ENCODE measurements around the gene SCUBE1.

The SCUBE1 gene

DNA sequence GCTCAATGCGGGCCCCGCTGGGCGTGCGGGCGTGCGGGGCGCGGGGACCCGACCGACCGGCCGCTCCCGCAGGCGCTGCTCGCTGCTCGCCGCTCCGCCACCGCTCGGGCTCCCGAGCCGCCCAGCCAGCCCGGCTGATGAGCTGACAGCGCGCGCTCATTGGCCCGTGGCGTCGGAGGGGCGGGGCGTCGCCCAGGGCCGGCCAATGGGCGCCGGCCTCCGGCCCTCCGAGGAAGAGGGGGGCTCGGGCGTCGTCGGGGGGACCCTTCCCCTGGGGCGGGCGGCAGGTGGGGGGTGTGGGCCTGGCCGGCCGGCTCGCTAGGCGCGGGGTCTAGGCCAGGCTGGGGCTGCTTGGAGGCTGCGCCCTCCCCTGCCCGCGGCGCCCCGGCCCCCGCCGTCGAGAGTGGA, at the start of gene SCUBE1:
SCUBE1 (minus strand) TSS at position 111 of the 408 bp plus-strand sequence. CDS start 111 bp downstream, outside the sequence.
- peak; percentile 41 to 43 for DNase-seq (ENCODE audit: low read depth in 2 of 2)

- DNase-seq (ENCODE audit: low read depth in 2 of 2) = no peak
Observed at GRCh38 chr22:43392385-43392989, 49.3 kb upstream of the SCUBE1 start.

- no peak for DNase-seq (ENCODE audit: low read depth in 2 of 2)
Observed at GRCh38 chr22:43391306-43391705, 48.1 kb upstream of the SCUBE1 start.

GRCh38 chr22:43390872-43391271, 47.7 kb upstream of the SCUBE1 start:
- DNase-seq (ENCODE audit: low read depth in 2 of 2) = no peak

GRCh38 chr22:43390166-43390565, 47.0 kb upstream of the SCUBE1 start:
- DNase-seq (ENCODE audit: low read depth in 2 of 2) = no peak

- DNase-seq (ENCODE audit: low read depth in 2 of 2) = no peak
Observed at GRCh38 chr22:43389227-43389836, 46.2 kb upstream of the SCUBE1 start.

DNA sequence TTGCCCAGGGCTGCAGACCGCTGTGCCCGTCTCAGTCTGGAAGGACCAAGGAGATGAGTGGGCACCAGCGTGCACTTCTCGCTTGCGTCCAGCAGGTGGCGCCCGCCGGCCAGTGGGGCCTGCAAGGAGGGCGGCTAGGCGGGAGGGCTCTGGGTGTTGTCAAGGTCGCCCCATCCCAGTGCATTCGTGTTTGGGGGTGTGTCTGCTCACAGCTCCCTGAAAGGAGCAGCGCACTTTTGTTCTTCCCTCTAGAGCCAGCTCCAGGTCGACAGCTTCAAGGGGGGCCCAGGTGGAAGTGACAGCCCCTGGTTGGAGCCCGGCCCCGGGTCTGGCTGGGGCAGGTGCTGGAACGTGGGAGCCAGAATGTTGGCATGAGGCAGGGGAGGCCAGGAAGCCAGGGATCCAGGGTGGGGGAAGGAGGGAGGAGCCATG, 45.3 kb upstream of the SCUBE1 start:
- peak; percentile 63 to 75 for DNase-seq (ENCODE audit: low read depth in 2 of 2)

DNA sequence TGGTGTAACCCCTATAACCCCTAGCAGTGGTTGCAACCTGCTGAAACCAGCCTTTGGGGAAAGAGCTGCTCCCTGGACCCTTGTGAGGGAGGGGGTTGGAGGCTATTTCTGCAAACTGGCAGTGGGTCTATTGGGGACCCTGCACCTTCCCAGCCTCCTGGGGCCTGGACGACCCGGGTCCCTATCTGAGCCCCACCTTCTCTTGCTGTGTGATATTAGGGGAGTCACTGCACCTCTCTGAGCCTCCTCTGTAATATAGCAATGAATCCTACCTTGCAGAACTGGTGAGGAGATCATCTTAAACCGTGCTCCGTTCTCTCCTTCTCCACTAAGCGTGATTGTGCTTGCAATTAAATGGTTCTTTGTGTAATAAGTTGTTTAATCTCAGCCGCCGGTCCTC, 44.6 kb upstream of the SCUBE1 start:
- no peak for DNase-seq (ENCODE audit: low read depth in 2 of 2)

GRCh38 chr22:43385770-43386641, 42.8 kb upstream of the SCUBE1 start:
- peak; percentile 59 to 60 for DNase-seq (ENCODE audit: low read depth in 2 of 2)

GRCh38 chr22:43384863-43385262, 41.7 kb upstream of the SCUBE1 start:
- DNase-seq (ENCODE audit: low read depth in 2 of 2) = no peak

- DNase-seq (ENCODE audit: low read depth in 2 of 2) = no peak
Observed at GRCh38 chr22:43381693-43382092, 38.5 kb upstream of the SCUBE1 start.

DNA sequence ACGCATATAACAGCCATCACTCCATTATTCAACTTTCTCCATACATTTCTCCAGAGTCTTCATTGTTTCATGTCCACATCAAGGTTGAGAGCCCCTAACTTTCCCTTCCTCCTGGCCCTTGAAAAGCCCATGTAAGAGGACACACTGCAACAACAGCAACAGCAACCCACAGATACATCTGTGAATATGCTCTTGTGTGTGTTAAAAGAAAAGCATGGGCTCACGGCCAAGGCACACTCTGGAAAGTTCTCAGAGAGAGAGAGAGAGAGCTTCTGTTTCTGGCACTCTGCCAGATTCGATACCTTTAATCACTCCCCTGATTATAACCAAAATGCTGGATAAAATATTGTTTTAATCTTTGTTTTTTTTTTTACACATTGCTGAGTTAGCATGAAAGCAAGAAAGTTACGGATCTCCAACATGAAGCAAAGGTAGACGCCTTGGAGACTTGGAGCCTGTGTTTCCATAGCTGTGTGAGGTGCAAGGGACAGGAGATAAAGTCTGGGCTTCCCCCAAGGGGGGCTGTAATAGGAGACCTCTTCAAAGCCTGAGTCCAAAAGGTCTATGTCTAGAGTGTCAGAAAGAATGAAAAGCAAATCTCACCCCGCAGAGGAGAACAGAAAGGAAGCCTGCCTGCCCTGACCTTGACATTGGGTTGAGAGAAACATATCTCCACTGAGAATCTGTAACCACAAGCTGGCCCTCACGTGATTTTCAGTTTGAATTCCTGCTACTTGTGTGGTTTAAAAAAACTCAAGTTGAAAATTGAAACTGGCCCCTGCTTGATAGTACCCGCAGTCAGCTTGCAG, 34.9 kb upstream of the SCUBE1 start:
- no peak for DNase-seq (ENCODE audit: low read depth in 2 of 2)

- DNase-seq (ENCODE audit: low read depth in 2 of 2) = no peak
Observed at GRCh38 chr22:43377548-43377895, 34.4 kb upstream of the SCUBE1 start.

- DNase-seq (ENCODE audit: low read depth in 2 of 2) = no peak
Observed at GRCh38 chr22:43376765-43377547, 33.8 kb upstream of the SCUBE1 start.

DNA sequence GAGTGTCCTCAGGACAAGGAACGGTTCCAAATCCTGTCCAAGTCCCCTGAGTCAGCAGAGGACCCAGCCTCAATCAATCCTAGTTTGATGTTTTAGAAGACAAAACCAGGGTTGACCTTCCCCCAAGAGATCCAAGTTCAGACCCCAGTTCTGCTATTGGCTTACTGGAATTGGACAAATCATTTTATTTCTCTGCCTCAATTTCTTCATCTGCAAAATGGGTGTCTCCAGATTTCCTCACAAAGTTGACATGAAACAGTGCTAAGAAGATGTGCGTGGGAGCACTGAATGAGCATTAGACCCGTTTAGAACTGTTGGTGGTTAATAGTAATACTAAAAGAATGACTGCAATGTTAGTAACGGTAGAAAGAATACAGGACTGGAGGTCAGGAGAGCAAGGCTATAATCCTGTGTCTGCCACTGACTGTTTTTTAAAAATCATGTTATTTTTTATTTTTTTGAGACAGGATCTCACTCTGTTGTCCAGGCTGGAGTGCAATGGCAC, 32.8 kb upstream of the SCUBE1 start:
- DNase-seq (ENCODE audit: low read depth in 2 of 2) = no peak

- no peak for DNase-seq (ENCODE audit: low read depth in 2 of 2)
Observed at GRCh38 chr22:43370036-43370435, 26.9 kb upstream of the SCUBE1 start.

DNA sequence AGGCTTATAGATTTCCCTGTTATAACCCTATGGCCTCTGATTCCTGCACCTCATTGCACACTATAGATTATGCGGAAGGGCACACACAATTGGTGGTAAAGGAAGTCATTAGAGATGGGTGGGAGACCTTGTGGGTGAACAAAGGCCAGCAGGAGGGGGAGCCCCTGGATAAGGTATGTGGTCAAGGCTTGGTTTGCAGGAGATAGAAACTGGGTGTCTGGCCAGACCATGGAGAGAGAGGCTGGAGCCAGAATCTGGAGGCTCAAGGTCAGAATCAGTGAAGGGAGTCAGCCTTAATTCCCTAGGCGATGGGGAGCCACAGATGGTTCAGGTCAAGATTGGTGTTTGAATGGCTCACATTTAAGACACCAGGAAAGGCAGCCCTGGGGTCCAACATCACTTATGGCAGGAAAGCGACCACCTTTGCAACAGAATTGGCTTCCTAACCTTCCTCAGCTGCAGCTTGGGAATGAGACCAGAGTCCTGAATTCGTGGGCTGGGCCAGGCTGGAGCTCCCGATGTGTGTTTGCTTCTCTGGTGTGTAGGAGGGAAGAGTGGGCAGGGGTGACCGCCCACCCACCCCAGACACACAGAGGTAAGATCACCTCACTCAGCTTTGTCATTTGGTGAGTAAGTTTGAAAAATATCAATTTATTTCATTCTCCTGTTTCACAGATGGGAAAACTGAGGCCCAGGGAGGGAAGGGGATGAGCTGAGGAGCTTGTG, 22.7 kb upstream of the SCUBE1 start:
- DNase-seq (ENCODE audit: low read depth in 2 of 2) = no peak

GRCh38 chr22:43364169-43364435, 20.9 kb upstream of the SCUBE1 start:
- DNase-seq (ENCODE audit: low read depth in 2 of 2) = no peak

DNA sequence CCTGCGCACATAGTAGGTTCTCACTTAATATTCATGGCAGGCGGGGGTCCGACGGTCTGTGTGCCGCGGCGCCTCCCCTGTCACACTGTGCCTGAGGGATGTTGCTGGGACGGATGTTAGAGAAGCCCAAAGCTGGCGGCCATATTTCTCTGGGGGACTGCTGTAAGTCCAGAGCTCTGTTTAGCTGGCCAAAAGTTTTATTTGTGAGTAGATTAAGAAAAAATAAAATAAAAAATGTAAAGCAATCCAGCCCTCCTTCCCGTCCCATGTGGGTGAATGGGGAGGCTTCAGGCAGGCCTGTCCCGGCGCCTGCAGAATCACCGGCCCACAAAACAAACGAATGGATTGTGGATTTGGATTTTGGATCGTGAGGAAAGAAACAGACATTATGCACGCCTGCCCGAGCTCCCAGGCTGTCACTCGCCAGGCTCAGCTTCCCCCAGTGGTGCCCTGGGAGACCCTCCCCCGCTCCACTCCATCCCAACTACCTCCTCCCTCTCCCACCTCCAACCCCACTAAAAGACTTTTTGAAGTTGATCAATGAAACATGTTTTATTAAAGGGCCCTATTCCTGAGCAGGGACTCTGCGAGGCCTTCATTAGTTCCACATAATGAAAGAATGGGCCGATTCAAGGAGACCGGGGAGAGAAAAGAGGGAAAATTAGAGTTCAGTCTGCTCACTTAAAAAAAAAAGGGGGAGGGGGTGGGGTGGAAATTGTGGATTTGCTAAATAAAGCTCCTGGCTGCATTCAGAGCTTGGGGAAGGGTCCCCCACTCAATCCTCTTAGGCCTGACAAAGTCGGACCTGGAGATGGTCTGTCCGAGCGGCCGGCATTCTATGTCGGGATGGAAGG, 20.4 kb upstream of the SCUBE1 start:
- no peak for DNase-seq (ENCODE audit: low read depth in 2 of 2)

DNA sequence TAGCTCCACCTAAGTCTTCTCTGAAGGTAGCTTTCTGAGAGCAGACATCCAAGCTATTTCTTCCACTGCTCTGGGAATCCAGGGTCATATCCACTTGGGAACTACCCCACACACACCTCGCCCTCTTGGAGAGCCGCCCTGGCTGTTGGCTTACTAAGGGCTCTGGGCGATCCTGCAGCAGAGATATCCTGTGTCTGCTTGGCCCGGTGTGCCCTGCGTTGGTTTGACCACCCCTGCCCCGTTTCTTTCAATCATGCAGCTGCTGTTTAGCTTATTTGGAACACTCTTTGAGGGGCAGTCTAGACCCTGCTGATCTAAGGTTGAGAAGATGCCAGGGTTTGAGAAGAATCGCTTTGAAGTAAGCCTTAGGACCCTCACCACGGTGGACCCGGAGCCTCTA, 17.4 kb upstream of the SCUBE1 start:
- DNase-seq (ENCODE audit: low read depth in 2 of 2) = no peak
